HG03159 (cell line): Measurements from ENCODE around the gene CNTRL.
A peak's percentile ranks its signal among the peaks of the same experiment; 100 is the strongest.

Experiments
- ATAC-seq: cut with Tn5 transposase; IDR thresholded peaks from one replicate; pipeline ENCODE4 v1.9.1; 2021; ENCODE audit warnings: mild to moderate bottlenecking, moderate library complexity; ENCODE audit not compliant: unreplicated experiment

CNTRL gene

DNA sequence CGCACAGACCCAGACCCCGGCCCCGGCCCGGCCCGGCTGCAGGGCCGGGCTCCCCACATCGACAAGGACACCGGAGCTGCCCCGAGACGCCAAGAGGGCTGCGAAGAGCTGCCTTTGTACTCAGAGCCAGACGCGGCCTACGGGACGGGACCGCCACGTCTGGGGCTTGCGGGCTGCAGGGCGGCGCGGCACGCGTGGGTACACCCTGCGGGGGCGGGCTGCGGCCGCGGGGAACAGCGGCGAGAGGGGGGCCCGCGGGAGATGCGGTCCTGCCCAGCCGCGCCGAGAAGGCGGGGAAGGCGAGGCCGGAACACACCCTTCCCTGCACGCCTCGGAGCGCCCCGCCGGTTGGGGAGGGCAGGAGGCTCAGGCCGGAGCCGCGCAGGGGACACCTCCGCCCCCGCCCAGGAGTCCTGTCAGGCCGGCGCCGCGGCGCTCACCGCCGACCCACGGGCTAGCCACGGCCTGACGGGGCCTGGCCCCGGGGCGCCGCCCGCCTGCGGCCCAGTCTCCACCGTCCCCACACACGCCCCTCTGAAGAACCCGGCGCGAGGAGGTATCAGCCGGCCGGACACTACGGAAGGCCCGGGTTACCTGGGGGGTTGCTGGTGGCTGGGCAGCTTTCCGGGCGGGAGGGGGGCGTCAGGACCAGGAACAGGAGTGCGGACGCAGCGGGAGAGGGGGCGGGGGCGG is 126.4 kb downstream of the CNTRL start:
- ATAC-seq: peak; percentile 24

- peak; percentile 84 for ATAC-seq
Observed at GRCh38 chr9:121201738-121202533, 127.2 kb downstream of the CNTRL start, which contains the start of gene RAB14. RAB14 (minus strand) TSS chr9:121201869; CDS start chr9:121193412, 8,457 bp downstream.

DNA sequence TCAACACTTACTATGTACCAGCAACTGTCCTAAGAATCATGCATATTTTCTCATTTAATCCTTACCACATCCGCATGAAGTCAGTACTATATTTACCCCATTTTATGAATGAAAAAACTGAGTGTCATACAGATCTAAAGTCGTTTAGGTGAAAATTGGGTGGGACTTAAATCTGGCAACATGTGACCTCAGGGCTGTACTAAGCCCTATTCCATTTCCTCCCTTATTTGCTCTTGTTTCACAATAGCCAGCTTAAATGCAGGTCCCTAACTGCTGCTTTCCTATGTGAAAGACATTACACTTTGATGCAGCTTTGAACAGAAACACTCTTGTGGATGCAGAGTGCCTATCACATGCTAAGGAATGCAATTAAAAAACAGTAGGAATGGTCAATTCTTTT is 129.4 kb downstream of the CNTRL start:
- ATAC-seq: no peak

- ATAC-seq: no peak
Observed at GRCh38 chr9:121204611-121205010, 129.9 kb downstream of the CNTRL start.

GRCh38 chr9:121206516-121207370 is 132.0 kb downstream of the CNTRL start:
- peak; percentile 45 for ATAC-seq

DNA sequence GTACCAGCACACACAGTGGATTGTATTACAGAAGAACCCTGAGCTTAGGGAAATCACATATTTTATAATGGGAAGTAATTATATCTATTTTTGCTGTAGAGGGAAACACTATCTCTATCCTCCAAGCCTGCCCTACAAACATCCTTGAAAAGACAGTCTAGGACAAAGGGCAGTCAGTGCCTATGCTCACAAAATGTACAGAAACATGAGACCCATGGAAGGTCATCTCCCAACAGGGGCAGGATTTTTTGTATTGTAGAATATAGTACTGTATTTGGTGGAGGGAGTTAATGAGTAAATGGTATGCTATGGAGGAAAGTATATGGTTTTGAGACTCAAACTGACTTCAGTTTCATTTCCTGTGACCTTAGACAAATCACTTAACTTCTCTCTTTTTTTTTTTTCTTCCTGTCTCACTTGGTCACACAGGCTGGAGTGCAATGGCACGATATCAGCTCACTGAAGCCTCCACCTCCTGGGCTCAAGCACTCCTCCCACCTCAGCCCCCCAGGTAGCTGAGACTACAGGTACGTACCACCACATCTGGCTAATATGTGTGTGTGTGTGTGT is 132.7 kb downstream of the CNTRL start:
- ATAC-seq: peak; percentile 90

- ATAC-seq: no peak
Observed at GRCh38 chr9:121210536-121210935, 135.8 kb downstream of the CNTRL start.

- no peak for ATAC-seq
Observed at GRCh38 chr9:121213136-121213806, 138.5 kb downstream of the CNTRL start.

DNA sequence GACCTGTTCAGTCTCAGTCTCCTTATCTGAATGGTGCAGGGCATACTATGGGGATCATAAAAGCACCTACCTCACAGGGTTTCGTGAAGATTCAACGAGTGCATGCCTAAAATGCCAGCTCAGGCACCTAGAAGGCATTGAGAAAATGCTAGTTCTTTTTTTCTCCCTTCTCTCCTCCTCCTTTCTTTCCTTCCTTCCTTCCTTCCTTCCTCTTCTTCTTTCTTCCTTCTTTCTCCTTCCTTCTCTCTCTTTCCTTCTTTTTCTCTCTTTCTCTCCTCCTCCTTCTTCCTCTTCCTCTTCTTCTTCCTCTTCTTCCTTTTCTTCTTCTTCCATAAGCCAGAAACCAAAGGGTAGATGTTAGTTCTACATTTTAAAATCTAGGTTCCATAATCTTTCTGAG is 139.2 kb downstream of the CNTRL start:
- no peak for ATAC-seq

DNA sequence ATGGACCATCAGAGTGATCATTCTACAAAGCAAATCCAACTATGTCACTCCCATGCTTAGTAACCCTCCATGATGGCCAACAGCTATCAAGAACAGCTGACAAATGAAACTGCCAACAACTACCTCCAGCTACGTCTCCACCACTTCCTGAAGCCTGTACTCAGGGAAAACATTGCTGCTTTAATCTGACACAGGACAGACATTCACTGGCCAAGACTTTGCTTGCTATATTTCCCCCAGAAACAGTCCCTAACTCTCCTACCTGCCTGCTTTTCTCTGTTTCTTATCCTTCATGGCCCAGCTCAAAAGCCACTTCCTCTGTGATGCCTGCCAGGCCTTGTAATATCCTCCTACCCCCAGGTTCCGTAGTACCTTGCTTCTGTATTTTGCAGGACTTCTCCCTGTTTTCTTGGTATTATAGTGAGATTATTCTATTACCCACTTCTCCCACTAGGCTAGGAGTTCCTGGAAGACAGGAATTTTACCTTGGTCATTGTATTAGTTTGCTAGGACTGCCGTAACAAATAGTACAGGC is 141.6 kb downstream of the CNTRL start:
- ATAC-seq: no peak

DNA sequence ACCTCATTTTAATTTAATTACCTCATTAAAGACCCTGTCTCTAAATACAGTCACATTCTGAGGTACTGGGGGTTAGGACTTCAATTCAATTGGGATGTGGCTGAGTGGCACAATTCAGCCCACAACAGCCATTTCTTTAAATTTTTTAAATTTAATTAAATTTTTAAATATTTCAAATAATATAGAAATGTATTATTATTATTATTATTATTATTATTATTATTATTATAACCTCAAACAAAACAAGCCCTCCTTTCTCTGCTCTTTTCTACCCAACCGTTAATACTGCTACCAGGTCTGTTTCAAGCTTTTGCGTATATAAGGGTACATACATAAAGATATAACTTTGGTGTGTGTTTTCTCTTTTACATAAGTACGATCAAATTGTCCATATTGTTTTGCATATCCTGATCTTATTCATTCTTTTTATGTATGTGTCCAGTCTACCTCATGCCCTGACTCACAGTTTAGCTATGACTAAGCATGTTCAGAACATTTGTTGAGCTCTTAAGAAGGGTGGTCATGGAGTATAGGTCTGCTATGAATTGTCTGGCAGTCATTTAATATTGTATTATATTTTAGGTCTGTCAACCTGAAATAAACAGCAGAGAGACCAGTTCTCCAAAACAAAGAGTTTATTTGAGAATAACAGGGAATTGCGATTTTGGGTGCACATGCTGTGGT is 143.0 kb downstream of the CNTRL start:
- peak; percentile 86 for ATAC-seq

DNA sequence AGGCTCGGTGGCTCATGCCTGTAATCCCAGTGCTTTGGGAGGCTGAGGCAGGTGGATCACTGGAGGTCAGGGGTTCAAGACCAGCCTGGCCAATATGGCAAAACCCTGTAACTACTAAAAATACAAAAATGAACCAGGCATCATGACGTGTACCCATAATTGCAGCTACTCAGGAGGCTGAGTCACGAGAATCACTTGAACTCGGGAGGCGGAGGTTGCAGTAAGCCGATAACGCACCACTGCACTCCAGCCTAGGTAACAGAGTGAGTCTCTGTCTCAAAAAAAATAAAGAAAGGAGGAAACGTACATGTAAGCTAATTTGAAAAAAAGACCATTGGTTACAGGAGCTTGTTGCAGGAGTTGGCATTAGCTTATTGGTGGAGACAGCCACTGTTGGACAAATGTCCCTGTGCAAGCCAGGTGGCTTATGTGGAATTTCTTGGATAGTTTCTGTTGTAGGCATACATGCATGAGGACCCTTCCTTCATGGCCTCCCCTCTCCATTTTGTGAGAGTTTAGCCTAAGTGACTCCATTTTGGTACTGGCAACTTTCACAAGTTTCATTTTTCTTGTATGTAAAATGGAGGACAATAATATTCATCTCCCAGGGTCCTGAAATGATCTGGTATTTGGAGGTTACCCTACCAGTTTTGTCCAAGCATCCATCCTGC is 143.7 kb downstream of the CNTRL start:
- no peak for ATAC-seq

GRCh38 chr9:121219530-121219929 is 144.8 kb downstream of the CNTRL start:
- ATAC-seq: no peak

GRCh38 chr9:121220996-121221663 is 146.4 kb downstream of the CNTRL start:
- no peak for ATAC-seq

DNA sequence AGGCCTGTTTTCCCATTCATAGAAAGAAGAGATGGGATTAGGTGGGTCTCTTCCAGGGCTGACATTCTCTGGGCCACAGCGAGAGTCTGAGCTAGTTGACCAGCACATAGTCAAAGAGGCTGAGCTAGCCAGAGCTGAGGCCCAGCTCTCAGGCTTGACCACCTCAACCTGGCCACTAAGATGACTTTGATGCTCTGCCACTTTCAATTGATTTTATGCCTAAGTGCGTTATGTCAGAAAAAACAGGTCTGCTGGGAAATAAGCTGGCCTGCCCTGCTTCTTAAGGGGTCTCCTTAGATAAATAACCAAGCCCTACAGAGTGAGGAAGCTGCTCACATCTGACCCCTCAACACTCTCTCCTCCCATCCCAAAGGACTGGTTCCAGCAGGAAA is 146.9 kb downstream of the CNTRL start:
- ATAC-seq: no peak

DNA sequence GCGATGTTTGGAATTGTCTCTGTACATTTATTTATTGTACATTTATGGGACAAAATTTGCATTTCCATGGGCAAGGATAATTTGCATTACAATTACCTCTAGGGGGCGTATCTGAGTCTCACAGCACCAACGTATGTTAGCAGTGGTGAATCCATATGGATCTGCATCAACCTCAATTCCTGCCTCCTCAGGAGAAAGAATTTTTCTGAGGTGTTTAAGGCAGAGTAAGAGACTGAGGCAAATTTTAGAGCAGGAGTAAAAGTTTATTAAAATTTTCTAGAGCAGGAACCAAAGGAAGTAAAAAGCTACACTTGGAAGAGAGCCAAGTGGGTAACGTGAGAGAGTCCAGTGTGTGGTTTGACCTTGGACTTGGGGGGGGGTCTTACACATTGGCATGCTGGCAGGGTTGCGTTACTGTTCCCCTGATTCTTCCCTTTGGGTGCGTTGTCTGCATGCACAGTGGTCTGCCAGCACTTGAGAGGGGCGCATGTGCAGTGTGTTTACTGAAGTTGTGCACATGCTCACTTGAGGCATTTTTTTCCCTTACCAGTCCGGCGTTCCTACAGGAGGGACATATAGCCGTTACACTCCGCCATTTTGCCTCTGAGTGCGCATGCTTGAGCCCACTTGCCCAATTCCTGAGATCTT is 147.9 kb downstream of the CNTRL start:
- ATAC-seq: no peak

GRCh38 chr9:121225240-121225639 is 150.5 kb downstream of the CNTRL start:
- ATAC-seq: no peak

- no peak for ATAC-seq
Observed at GRCh38 chr9:121226175-121226574, 151.4 kb downstream of the CNTRL start.
